Stomach (tissue), 9 donors: ENCODE data around the gene CCDC78. TPM values are rescaled to one million over a fixed set of nuclear protein-coding genes. Genes with fewer than 3 reads are reported as not detected.
A peak's percentile ranks its signal among the peaks of the same experiment; 100 is the strongest.

Experiments
- DNase-seq, 2 donors: peaks; one replicate each; pipeline versions ENCODE4 v3.0.0 to v3.0.0-alpha.2; 2013 to 2019
- H3K27ac ChIP-seq, 5 donors: fragments of 200-600 bp in 4 of 5; sonication (generic) in 4 of 5; one replicate each; pipeline ENCODE4 v1.5.1; 2013 to 2019; ENCODE audit warnings: mild to moderate bottlenecking in 1 of 5, moderate library complexity in 1 of 5
- H3K27me3 ChIP-seq, 3 donors: fragments of 200-600 bp; sonication (generic); one replicate each; pipeline ENCODE4 v1.5.1; 2017 to 2019; ENCODE audit warnings: mixed run types in 1 of 3
- H3K36me3 ChIP-seq, 4 donors: fragments of 200-600 bp; sonication (generic); 1 replicate in 3 of 4; 2 replicates in 1 of 4; pipeline ENCODE4 v1.5.1; 2016 to 2019
- H3K4me1 ChIP-seq, 4 donors: fragments of 200-600 bp; sonication (generic); one replicate each; pipeline ENCODE4 v1.5.1; 2016 to 2019
- H3K4me3 ChIP-seq, 4 donors: fragments of 200-600 bp; sonication (generic) in 3 of 4; one replicate each; pipeline ENCODE4 v1.5.1; 2016 to 2019; ENCODE audit warnings: mild to moderate bottlenecking in 1 of 4
- H3K9me3 ChIP-seq, 4 donors: fragments of 200-600 bp; sonication (generic); one replicate each; pipeline ENCODE4 v1.5.1; 2016 to 2019
- EP300 ChIP-seq: sonication (generic); formaldehyde crosslinking; IDR thresholded peaks from one replicate; pipeline ENCODE4 v1.6.1; 2017; ENCODE audit warnings: antibody characterized with exemption
- POLR2A ChIP-seq, 4 donors: fragments of 450-650 bp; IDR thresholded peaks; one replicate each; pipeline ENCODE4 v1.6.1; 2016; ENCODE audit warnings: antibody characterized with exemption in 4 of 4, control low read depth in 2 of 4, mild to moderate bottlenecking in 1 of 4, moderate library complexity in 1 of 4
- POLR2AphosphoS5 ChIP-seq, 3 donors: sonication (generic); formaldehyde crosslinking; IDR thresholded peaks; one replicate each; pipeline ENCODE4 v1.6.1; 2016; ENCODE audit warnings: antibody characterized with exemption in 3 of 3
- WGBS, 5 donors: extraction: QIAGEN DNeasy Blood & Tissue Kit in 3 of 5; methylation state at CpG; one replicate each; pipeline versions ENCODE4 v1.1.5 to v1.1.7; 2013 to 2018; 5-methylcytosine and 5-hydroxymethylcytosine counted together
- intact Hi-C: fragments of 100-400 bp; cut with DNase I; formaldehyde crosslinking; loops from one replicate; pipeline ENCODE4 v1.15.1; 2023; ENCODE audit warnings: low total_unique reads
- polyA plus RNA-seq, 3 donors: library from polyadenylated mRNA; stranded (reverse); fragments of 200-250 nt; gene quantifications; one replicate each; pipeline ENCODE4 v1.2.3, GENCODE V29; 2013
- total RNA-seq, 5 donors: library from RNA; depleted of rRNA; stranded (reverse); fragments of >200 nt; gene quantifications; one replicate each; pipeline versions ENCODE4 v1.1.0 to v1.2.3, GENCODE V29; 2014 to 2016
- TF ChIP-seq, protein P1 (sequence below), 7 experiments: fragments of 450-650 bp in 4 of 7; fragments of 200-600 bp in 3 of 7; sonication (generic) in 3 of 7; IDR thresholded peaks; one replicate each; pipeline ENCODE4 v1.5.1; 2016 to 2019; ENCODE audit warnings: antibody characterized with exemption in 7 of 7, control low read depth in 2 of 7, mild to moderate bottlenecking in 1 of 7
- donor health status: healthy with polysubstance abuse.
- donor health status: Bipolar disorder and iron deficiency.
- donor health status: healthy.

The CCDC78 gene
- total and polyA plus RNA-seq, 8 donors: 1.3 to 14.3 (median 1.5) TPM; not detected in 4

DNA sequence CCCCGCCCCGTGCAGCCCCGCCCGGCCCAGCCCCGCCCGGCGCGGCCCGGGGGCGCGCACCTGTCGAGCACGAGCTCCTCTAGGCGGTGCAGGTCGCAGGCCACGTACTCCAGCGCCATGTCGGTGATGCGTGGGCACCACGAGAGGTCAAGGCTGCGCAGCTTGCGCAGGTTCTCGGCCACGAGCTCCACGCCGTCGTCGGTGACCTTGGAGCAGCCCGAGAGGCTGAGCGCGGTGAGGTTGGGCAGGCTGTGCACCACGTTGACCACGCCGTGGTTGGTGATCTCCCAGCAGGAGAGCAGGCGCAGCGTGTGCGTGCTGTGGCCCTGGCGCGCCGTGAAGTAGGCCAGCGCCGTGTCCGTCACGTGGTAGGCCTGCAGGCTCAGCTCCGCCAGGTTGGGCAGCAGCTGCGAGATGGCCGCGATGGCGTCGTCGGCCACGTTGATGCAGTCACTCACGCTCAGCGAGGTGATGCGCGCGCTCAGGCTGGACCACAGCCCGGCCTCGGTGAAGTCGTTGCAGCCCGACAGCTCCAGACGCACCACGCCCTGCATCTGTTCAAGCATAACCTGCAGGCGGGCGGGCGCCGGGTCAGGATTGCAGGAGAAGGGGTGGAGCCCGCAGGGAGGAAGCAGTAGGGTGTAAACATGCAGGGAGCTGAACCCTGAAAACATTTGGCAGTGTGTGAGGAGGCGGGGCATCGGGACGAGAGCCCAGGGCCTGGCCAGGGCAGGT is 30.7 kb downstream of the CCDC78 start:
- 1 to 4% (median 2%) methylated on average over 3 to 69 of the region's 71 CpGs for WGBS, 5 donors
- intact Hi-C loops: no loop called here
- Histone ChIP-seq H3K27me3 (peaks cover 19 to 93% (median 61%) of the 10 kb centered on the region in 3 donors), H3K27ac (peak overlapping the region in 2 of 5 donors; percentile 43 to 71), H3K4me3 (peak overlapping the region; percentile 21 to 52 (median 30)), H3K9me3 (no peaks in the 10 kb centered on the region), H3K36me3 (no peaks in the 10 kb centered on the region), H3K4me1 (peaks cover 29 to 37% (median 36%) of the 10 kb centered on the region in 4 donors)
- peak; percentile 76 to 82 for DNase-seq
- TF ChIP-seq, protein P1, sequence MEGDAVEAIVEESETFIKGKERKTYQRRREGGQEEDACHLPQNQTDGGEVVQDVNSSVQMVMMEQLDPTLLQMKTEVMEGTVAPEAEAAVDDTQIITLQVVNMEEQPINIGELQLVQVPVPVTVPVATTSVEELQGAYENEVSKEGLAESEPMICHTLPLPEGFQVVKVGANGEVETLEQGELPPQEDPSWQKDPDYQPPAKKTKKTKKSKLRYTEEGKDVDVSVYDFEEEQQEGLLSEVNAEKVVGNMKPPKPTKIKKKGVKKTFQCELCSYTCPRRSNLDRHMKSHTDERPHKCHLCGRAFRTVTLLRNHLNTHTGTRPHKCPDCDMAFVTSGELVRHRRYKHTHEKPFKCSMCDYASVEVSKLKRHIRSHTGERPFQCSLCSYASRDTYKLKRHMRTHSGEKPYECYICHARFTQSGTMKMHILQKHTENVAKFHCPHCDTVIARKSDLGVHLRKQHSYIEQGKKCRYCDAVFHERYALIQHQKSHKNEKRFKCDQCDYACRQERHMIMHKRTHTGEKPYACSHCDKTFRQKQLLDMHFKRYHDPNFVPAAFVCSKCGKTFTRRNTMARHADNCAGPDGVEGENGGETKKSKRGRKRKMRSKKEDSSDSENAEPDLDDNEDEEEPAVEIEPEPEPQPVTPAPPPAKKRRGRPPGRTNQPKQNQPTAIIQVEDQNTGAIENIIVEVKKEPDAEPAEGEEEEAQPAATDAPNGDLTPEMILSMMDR (IDR thresholded peaks at IDR 0.05): no peak
- TF ChIP-seq EP300 (no peak), POLR2A (IDR thresholded peaks at IDR 0.05) (no peak), POLR2AphosphoS5 (IDR thresholded peaks at IDR 0.05) (no peak)

DNA sequence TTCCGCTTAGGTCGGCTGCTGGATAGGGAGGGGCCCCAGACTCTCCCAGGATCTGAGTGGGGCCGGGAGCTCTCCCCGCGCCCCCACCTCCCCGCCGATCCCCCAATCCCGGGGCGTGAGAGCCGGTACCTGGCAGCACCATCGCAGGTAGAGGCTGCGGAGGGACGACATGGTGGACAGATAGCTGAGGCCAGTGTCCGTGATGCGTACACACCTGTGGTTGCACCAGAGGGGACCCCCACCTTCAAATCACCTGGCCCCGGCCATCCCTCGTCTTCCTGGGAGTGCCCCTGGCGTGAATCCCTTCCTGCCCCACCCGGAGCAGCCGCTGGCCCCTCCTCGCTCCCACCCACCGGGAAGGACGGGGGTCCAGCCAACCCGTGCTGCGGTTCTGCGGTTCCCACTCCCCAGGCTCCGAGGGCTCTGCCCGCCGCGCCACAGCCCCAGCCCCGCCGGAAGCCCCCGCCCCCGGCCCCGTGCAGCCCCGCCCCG is 31.3 kb downstream of the CCDC78 start:
- no peak for DNase-seq
- H3K4me1 ChIP-seq: peaks cover 32 to 41% (median 35%) of the 10 kb centered on the region in 4 donors
- intact Hi-C loops: no loop called here
- WGBS, 5 donors: 0 to 3% (median 2%) methylated on average over 11 to 37 of the region's 37 CpGs
- no peak overlapping the region for H3K27ac ChIP-seq
- peak overlapping the region; percentile 22 to 52 (median 32) for H3K4me3 ChIP-seq
- H3K9me3 ChIP-seq: no peaks in the 10 kb centered on the region
- no peaks in the 10 kb centered on the region for H3K36me3 ChIP-seq
- H3K27me3 ChIP-seq: peaks cover 13 to 87% (median 55%) of the 10 kb centered on the region in 3 donors
- no peak for TF ChIP-seq EP300
- no peak for TF ChIP-seq POLR2AphosphoS5 (IDR thresholded peaks at IDR 0.05)
- TF ChIP-seq POLR2A (IDR thresholded peaks at IDR 0.05): no peak
- TF ChIP-seq, protein P1 (IDR thresholded peaks at IDR 0.05): no peak

DNA sequence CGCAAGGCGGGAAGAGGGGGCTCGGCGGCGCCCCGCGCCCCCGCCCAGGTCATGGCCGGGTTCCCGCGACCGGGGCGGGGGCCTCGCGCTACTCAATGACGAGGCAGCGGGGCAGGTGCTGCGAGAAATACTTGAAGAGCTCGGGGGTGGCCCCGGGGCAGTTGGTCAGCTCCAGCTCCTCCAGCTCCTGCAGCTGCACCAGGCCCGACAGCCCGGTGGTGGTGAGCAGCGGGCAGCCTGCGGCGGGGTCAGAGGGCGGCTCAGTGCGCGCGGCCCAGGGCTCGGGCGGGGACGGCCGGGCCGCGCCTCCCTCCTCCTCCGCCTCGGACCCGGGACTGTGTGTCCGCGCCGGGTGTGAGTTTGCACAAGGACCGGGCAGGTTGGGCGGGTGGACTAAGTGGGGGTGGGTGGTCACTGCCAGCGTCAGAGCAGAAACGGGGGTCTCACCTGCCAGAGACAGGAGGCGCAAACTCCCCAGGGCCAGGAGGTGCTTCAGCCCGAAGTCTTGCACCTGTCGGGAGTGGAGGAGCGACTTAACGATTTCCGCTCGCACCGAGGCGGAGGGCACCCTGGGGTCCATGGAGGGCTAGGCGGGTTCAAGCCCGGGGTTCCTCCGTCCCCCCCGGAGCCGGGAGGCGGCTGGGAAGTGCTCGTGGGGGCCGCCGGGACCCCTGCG is 31.9 kb downstream of the CCDC78 start:
- no peaks in the 10 kb centered on the region for H3K36me3 ChIP-seq
- peak overlapping the region; percentile 22 to 52 (median 32) for H3K4me3 ChIP-seq
- DNase-seq: no peak
- H3K27ac ChIP-seq: no peak overlapping the region
- no peaks in the 10 kb centered on the region for H3K9me3 ChIP-seq
- intact Hi-C loops: no loop called here
- peaks cover 38 to 46% (median 41%) of the 10 kb centered on the region in 4 donors for H3K4me1 ChIP-seq
- WGBS, 5 donors: 2 to 4% (median 3%) methylated on average over 26 to 64 of the region's 64 CpGs
- peaks cover 11 to 81% (median 49%) of the 10 kb centered on the region in 3 donors for H3K27me3 ChIP-seq
- TF ChIP-seq POLR2AphosphoS5 (IDR thresholded peaks at IDR 0.05) (no peak), EP300 (no peak), POLR2A (IDR thresholded peaks at IDR 0.05) (no peak)
- TF ChIP-seq, protein P1 (IDR thresholded peaks at IDR 0.05): no peak

DNA sequence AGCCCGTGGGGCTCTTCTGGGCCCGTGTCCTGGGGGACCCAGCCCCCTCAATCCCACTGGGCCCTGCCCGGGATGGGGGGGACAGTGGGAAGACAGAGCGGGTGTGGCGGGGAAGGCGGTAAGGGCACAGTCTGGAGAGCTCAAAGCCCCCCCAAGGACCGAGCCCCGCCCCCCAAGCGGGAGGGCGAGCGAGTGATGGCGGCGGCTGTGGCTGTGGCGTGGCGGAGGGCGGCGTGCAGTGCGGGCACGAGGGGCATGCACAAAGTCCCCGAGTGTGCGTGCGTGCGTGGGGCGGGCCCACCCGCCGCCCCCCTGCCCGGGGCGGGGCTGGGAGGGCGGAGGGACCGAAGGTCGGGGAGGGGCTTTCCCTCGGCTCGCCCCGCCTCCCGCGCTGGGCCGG is 32.5 kb downstream of the CCDC78 start:
- Histone ChIP-seq H3K27me3 (peaks cover 11 to 76% (median 45%) of the 10 kb centered on the region in 3 donors), H3K36me3 (no peaks in the 10 kb centered on the region), H3K9me3 (no peaks in the 10 kb centered on the region), H3K4me3 (peak overlapping the region in 2 of 4 donors; percentile 32 to 52), H3K27ac (no peak overlapping the region), H3K4me1 (peaks cover 43 to 52% (median 47%) of the 10 kb centered on the region in 4 donors)
- 3 to 12% (median 6%) methylated on average over 6 to 37 of the region's 37 CpGs; no CpG with 5 or more reads in 1 of the 5 donors for WGBS, 5 donors
- no peak for DNase-seq
- TF ChIP-seq, protein P1 (IDR thresholded peaks at IDR 0.05): no peak
- TF ChIP-seq POLR2A (IDR thresholded peaks at IDR 0.05): no peak
- no peak for TF ChIP-seq POLR2AphosphoS5 (IDR thresholded peaks at IDR 0.05)
- TF ChIP-seq EP300: no peak
- intact Hi-C loops: no loop called here
